GM21786 (cell line): ENCODE results near the gene PAX1.

Source experiments
- ATAC-seq: cut with Tn5 transposase; IDR thresholded peaks from one replicate; pipeline ENCODE4 v1.9.1; 2021; ENCODE audit not compliant: unreplicated experiment

Gene PAX1

GRCh38 chr20:21702553-21703470 is 2.7 kb upstream of the PAX1 start:
- no peak for ATAC-seq

- no peak for ATAC-seq
These were observed 1.6 kb upstream of the PAX1 start for GRCh38 chr20:21703717-21704407.

- no peak for ATAC-seq
These were observed 767 bp upstream of the PAX1 start for GRCh38 chr20:21704408-21705385.

GRCh38 chr20:21706261-21707195 is 1.1 kb downstream of the PAX1 start:
- no peak for ATAC-seq

- ATAC-seq: no peak
These were observed 1.8 kb downstream of the PAX1 start for GRCh38 chr20:21707267-21707666.

GRCh38 chr20:21707999-21708737 is 2.7 kb downstream of the PAX1 start:
- no peak for ATAC-seq

- ATAC-seq: no peak
These were observed 3.5 kb downstream of the PAX1 start for GRCh38 chr20:21708738-21709534.

- no peak for ATAC-seq
These were observed 4.1 kb downstream of the PAX1 start for GRCh38 chr20:21709535-21709904.

- no peak for ATAC-seq
These were observed 4.9 kb downstream of the PAX1 start for GRCh38 chr20:21710341-21710740.

GRCh38 chr20:21710863-21711431 is 5.5 kb downstream of the PAX1 start:
- no peak for ATAC-seq

- no peak for ATAC-seq
These were observed 7.1 kb downstream of the PAX1 start for GRCh38 chr20:21712443-21713059.

- no peak for ATAC-seq
These were observed 8.0 kb downstream of the PAX1 start for GRCh38 chr20:21713470-21713869.

- ATAC-seq: no peak
These were observed 8.4 kb downstream of the PAX1 start for GRCh38 chr20:21713901-21714296.

- ATAC-seq: no peak
These were observed 9.1 kb downstream of the PAX1 start for GRCh38 chr20:21714297-21715192.

- ATAC-seq: no peak
These were observed 9.9 kb downstream of the PAX1 start for GRCh38 chr20:21715193-21715881.

- no peak for ATAC-seq
These were observed 14.2 kb downstream of the PAX1 start for GRCh38 chr20:21719592-21720214.
